ENCODE results near the gene FABP1. TPM values are rescaled to one million over a fixed set of nuclear protein-coding genes. Genes with fewer than 3 reads are reported as not detected.

FABP1 gene
- total RNA-seq, 1 experiment from 2014 or later = not detected

DNA sequence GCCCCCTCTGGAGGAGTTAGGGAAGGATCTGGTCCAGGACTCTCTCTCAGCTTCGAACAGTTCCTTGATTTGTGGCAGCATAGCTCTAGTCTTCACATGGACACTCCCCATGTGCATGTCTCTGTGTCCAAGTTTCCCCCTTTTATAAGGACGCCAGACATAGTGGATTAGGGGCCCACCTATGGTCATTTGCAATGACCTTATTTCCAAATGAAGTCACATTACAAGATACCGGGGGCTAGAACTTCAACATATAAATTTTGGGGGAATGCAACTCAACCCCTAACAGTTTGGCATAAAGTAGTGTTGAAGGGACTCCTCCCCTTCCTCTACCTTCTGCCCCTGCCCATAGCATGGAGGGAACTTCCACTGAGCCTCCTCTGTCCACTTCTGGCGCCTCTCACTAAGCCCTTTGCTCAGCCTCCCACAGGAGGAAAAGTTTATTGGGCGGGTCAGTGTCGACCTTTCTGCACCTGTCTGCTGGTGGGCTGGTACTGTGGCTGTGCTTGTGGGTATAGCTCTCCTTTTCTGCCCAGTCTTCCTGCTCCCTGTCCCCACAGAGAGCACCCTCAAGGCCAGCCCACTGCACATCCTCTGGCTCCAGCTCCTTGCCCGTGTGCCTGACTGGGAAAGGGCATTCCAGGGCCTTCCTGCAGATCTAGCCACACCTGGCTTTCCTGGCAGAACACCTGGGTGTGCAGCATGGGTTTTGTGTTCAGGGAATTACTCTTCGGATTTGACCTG is 5.5 kb downstream of the FABP1 start:
- no peaks in the 10 kb centered on the region for H3K9me3 ChIP-seq (ENCODE audit: low read length)
- no peak for DNase-seq
- CTCF ChIA-PET = interaction anchor here (0.6 kb wide), 1 partner anchor 120 kb away, joined by 4 read pairs; no protein-coding TSS in a partner anchor
- H3K79me2 ChIP-seq (ENCODE audit: low read length) = no peaks in the 10 kb centered on the region
- H4K20me1 ChIP-seq (ENCODE audit: low read length) = no peaks in the 10 kb centered on the region
- H3K27me3 ChIP-seq (ENCODE audit: low read length) = peaks cover 77% of the 10 kb centered on the region
- H3K4me2 ChIP-seq (ENCODE audit: low read length) = no peak overlapping the region
- no peak overlapping the region for H3K4me3 ChIP-seq (ENCODE audit: low read length)
- no peak overlapping the region for H2AFZ ChIP-seq (ENCODE audit: low read length)
- no peaks in the 10 kb centered on the region for H3K4me1 ChIP-seq (ENCODE audit: insufficient read depth, low read length)
- H3F3A ChIP-seq (ENCODE audit: low read length, unreplicated experiment) = no peaks in the 10 kb centered on the region
- ATAC-seq = no peak
- TF ChIP-seq, protein P1, sequence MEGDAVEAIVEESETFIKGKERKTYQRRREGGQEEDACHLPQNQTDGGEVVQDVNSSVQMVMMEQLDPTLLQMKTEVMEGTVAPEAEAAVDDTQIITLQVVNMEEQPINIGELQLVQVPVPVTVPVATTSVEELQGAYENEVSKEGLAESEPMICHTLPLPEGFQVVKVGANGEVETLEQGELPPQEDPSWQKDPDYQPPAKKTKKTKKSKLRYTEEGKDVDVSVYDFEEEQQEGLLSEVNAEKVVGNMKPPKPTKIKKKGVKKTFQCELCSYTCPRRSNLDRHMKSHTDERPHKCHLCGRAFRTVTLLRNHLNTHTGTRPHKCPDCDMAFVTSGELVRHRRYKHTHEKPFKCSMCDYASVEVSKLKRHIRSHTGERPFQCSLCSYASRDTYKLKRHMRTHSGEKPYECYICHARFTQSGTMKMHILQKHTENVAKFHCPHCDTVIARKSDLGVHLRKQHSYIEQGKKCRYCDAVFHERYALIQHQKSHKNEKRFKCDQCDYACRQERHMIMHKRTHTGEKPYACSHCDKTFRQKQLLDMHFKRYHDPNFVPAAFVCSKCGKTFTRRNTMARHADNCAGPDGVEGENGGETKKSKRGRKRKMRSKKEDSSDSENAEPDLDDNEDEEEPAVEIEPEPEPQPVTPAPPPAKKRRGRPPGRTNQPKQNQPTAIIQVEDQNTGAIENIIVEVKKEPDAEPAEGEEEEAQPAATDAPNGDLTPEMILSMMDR (conservative IDR thresholded peaks at IDR 0.05; ENCODE audit: low read depth, low read length) = no peak
- TF ChIP-seq EZH2phosphoT487 (IDR thresholded peaks at IDR 0.05; ENCODE audit: borderline replicate concordance, low read length) (no peak), EZH2 (IDR thresholded peaks at IDR 0.05; ENCODE audit: low read length, unreplicated experiment) (no peak)
- H3K9ac ChIP-seq (ENCODE audit: low read length) = no peak overlapping the region
- H3K9me2 ChIP-seq (replicated peaks; ENCODE audit: low read length) = no peaks in the 10 kb centered on the region
- POLR2A ChIA-PET (ENCODE audit: unreplicated experiment) = no interaction called here
- no TSS peak for BruUV-seq (replicated peaks)
- no peak overlapping the region for H3K27ac ChIP-seq (ENCODE audit: low read length)
- intact Hi-C loops (cut with micrococcal nuclease) = no loop called here
- no peaks in the 10 kb centered on the region for H3K36me3 ChIP-seq (ENCODE audit: low read depth, low read length)

DNA sequence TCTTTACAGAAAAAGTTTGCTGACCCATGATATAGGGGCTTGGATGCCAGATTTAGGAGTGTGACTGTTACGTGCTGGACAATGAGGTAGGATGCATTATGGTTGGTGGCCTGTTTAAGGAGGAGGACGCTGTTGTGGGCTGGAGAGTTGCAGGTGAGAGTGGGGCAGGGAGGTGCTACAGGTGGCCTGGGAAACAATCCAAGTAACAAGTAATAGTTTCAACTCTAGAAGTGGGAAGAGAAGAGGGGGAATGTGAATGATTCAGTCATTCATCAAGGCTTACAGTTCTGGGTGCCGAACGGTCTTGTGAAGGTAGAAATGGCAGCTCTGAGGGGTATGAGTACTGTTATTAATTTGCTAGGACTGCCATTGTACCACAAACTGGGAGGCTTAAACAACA is 6.2 kb downstream of the FABP1 start:
- Histone ChIP-seq H2AFZ (ENCODE audit: low read length) (no peak overlapping the region), H3K9me3 (ENCODE audit: low read length) (no peaks in the 10 kb centered on the region), H3K36me3 (ENCODE audit: low read depth, low read length) (no peaks in the 10 kb centered on the region), H3K4me1 (ENCODE audit: insufficient read depth, low read length) (no peaks in the 10 kb centered on the region), H4K20me1 (ENCODE audit: low read length) (no peaks in the 10 kb centered on the region), H3K9ac (ENCODE audit: low read length) (no peak overlapping the region), H3K27ac (ENCODE audit: low read length) (no peak overlapping the region), H3K9me2 (replicated peaks; ENCODE audit: low read length) (no peaks in the 10 kb centered on the region), H3K4me3 (ENCODE audit: low read length) (no peak overlapping the region), H3K79me2 (ENCODE audit: low read length) (no peaks in the 10 kb centered on the region), H3K4me2 (ENCODE audit: low read length) (no peak overlapping the region), H3F3A (ENCODE audit: low read length, unreplicated experiment) (no peaks in the 10 kb centered on the region), H3K27me3 (ENCODE audit: low read length) (peaks cover 77% of the 10 kb centered on the region)
- ChIA-PET CTCF (no interaction called here), POLR2A (ENCODE audit: unreplicated experiment) (no interaction called here)
- DNase-seq (no peak), ATAC-seq (no peak)
- intact Hi-C loops (cut with micrococcal nuclease) = no loop called here
- TF ChIP-seq, protein P1 (conservative IDR thresholded peaks at IDR 0.05; ENCODE audit: low read depth, low read length) = no peak
- TF ChIP-seq EZH2phosphoT487 (IDR thresholded peaks at IDR 0.05; ENCODE audit: borderline replicate concordance, low read length) (no peak), EZH2 (IDR thresholded peaks at IDR 0.05; ENCODE audit: low read length, unreplicated experiment) (no peak)
- no TSS peak for BruUV-seq (replicated peaks)

DNA sequence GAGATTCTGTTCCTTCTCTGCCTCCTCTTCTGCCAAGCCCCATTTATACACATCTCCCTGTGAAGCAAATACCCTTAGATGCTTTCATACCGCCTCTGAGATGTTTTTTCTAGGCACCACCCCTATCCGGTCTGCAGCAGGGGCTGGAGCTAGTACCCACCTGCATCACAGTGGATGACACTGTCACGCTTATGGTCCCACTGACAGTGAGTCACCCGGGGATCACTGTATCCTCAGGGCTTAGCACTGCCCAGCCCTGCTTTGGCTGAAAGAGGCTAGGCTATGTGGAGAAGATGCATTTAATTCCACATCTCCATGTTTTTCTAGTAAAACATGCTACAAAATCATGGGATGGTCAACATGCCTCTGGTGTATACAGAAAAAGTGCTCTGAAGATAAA is 9.9 kb downstream of the FABP1 start:
- H3K27me3 ChIP-seq (ENCODE audit: low read length) = peaks cover 74% of the 10 kb centered on the region
- no peaks in the 10 kb centered on the region for H3F3A ChIP-seq (ENCODE audit: low read length, unreplicated experiment)
- H3K36me3 ChIP-seq (ENCODE audit: low read depth, low read length) = no peaks in the 10 kb centered on the region
- H3K9ac ChIP-seq (ENCODE audit: low read length) = no peak overlapping the region
- BruUV-seq (replicated peaks) = no TSS peak
- H3K9me2 ChIP-seq (replicated peaks; ENCODE audit: low read length) = no peaks in the 10 kb centered on the region
- TF ChIP-seq EZH2phosphoT487 (IDR thresholded peaks at IDR 0.05; ENCODE audit: borderline replicate concordance, low read length) (no peak), EZH2 (IDR thresholded peaks at IDR 0.05; ENCODE audit: low read length, unreplicated experiment) (no peak)
- TF ChIP-seq, protein P1 (conservative IDR thresholded peaks at IDR 0.05; ENCODE audit: low read depth, low read length) = no peak
- DNase-seq (peak; percentile 14), ATAC-seq (no peak)
- no peak overlapping the region for H3K4me2 ChIP-seq (ENCODE audit: low read length)
- no peak overlapping the region for H3K27ac ChIP-seq (ENCODE audit: low read length)
- H3K79me2 ChIP-seq (ENCODE audit: low read length) = no peaks in the 10 kb centered on the region
- intact Hi-C loops (cut with micrococcal nuclease) = no loop called here
- ChIA-PET CTCF (no interaction called here), POLR2A (ENCODE audit: unreplicated experiment) (no interaction called here)
- H4K20me1 ChIP-seq (ENCODE audit: low read length) = no peaks in the 10 kb centered on the region
- H3K4me3 ChIP-seq (ENCODE audit: low read length) = no peak overlapping the region
- no peaks in the 10 kb centered on the region for H3K9me3 ChIP-seq (ENCODE audit: low read length)
- no peak overlapping the region for H2AFZ ChIP-seq (ENCODE audit: low read length)
- no peaks in the 10 kb centered on the region for H3K4me1 ChIP-seq (ENCODE audit: insufficient read depth, low read length)
